Measurements from ENCODE around the gene RRP1. TPM values are rescaled to one million over a fixed set of nuclear protein-coding genes. Genes with fewer than 3 reads are reported as not detected.

RRP1 gene
- total and polyA plus RNA-seq, 9 of the 15 experiments (the other 6 are each of a cell fraction or from before 2014, with no cell fraction given) = 0.89 to 105 (median 51.6) TPM

DNA sequence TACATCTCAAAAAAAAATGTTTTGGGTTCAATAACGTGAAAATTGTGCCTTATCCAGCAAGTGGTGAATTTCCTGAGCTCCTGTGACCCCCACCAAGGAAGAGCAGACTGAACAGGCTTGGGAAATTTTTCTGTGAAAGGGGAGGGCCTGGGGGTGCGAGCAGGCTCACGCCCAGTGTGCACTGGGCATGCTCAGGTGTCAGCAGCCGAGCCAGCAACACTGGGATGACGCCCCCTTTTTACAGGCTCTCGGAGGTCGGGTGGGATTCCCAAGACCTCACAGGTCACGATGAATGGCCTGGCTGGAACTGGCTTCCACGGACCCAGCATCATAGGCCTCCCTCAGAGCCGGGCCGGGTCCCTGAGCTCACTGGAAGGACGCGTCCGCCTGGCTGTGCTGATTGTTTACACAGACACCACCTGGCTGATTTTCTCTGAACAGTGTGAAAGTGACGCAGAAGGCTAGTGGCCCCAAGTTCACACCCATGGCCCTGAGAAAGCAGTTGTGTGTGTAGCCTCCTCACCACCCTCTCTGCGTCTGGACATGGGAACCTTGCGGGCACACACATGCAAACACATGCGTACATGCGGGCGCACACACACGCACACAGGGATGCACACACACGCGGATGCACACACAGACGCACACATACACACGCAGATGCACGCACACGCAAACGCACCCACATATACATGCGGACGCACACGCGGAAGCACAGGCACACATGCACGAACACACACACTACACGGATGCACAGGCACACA, 22.5 kb upstream of the RRP1 start:
- Histone ChIP-seq H3K27me3 (ENCODE audit: control insufficient read depth in 2 of 2, insufficient read depth in 2 of 2, low read length in 2 of 2) (no peaks in the 10 kb centered on the region), H4K20me1 (replicated peaks; ENCODE audit: control insufficient read depth, insufficient read depth, low read length) (no peaks in the 10 kb centered on the region), H3K9me1 (ENCODE audit: control insufficient read depth, insufficient read depth, low read length) (peaks cover 8% of the 10 kb centered on the region), H3K4me2 (ENCODE audit: insufficient read depth, low read length) (peak overlapping the region; percentile 6; the same call in 1 of the 2 replicates), H3K4me1 (replicated peaks in 1 of 2; ENCODE audit: control insufficient read depth in 2 of 2, insufficient read depth in 2 of 2, low read length in 2 of 2) (peaks cover 25 to 53% of the 10 kb centered on the region in 2 experiments), H3K9me3 (replicated peaks; ENCODE audit: control insufficient read depth, insufficient read depth, low read depth, low read length) (no peaks in the 10 kb centered on the region), H3K79me2 (ENCODE audit: control insufficient read depth, insufficient read depth, low read length) (no peaks in the 10 kb centered on the region), H3K9ac (ENCODE audit: insufficient read depth in 1 of 2, low read depth in 2 of 2, low read length in 2 of 2) (peak overlapping the region; percentile 76 to 87; a peak in 3 of 4 replicates), H3K27ac (ENCODE audit: extremely low read depth, low read depth, low read length) (peak overlapping the region; percentile 91), H3K36me3 (ENCODE audit: control insufficient read depth, insufficient read depth, low read length) (peaks cover 23% of the 10 kb centered on the region; the same call in 2 of the 3 replicates), H3K4me3 (no peak overlapping the region), H2AFZ (ENCODE audit: low read depth, low read length) (peak overlapping the region; percentile 94)
- in situ Hi-C loops (cut with MboI) (no loop called here), intact Hi-C loops (cut with micrococcal nuclease) (no loop called here)
- DNase-seq (ENCODE audit: extremely low read depth in 1 of 4, low spot score in 3 of 4) = no peak
- CTCF ChIA-PET (ENCODE audit: low intra/inter-chr PET ratio) = no interaction called here
- WGBS (ENCODE audit: insufficient coverage, low coverage, missing lambda C conversion rate) = 82% methylated on average over 34 of the region's 34 CpGs
- POLR2A ChIA-PET = interaction anchor here (0.6 to 1.2 kb wide), 7 partner anchors 11 to 290 kb away, joined by 3 to 4 read pairs (median 3); no protein-coding TSS in a partner anchor
- FAIRE-seq = no peak
- no TSS peak for BruUV-seq (replicated peaks)
- no peak for ATAC-seq
- TF ChIP-seq, protein P1, sequence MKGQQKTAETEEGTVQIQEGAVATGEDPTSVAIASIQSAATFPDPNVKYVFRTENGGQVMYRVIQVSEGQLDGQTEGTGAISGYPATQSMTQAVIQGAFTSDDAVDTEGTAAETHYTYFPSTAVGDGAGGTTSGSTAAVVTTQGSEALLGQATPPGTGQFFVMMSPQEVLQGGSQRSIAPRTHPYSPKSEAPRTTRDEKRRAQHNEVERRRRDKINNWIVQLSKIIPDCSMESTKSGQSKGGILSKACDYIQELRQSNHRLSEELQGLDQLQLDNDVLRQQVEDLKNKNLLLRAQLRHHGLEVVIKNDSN (CRISPR knock-in tag; IDR thresholded peaks at IDR 0.05) = peak; percentile 10; the same call in 1 of the 2 replicates
- TF ChIP-seq SAFB2 (IDR thresholded peaks at IDR 0.05; ENCODE audit: borderline replicate concordance, low read depth, low read length, severe bottlenecking) (no peak), TARDBP (IDR thresholded peaks at IDR 0.05) (no peak), MXI1 (IDR thresholded peaks at IDR 0.05; ENCODE audit: low read depth, low read length) (no peak), HNRNPLL (IDR thresholded peaks at IDR 0.05; ENCODE audit: low read depth, low read length, poor library complexity, severe bottlenecking) (peak; percentile 20), ESRRA (IDR thresholded peaks at IDR 0.05; ENCODE audit: borderline replicate concordance, low read depth) (no peak; the same call in 1 of the 2 replicates), PCBP1 (IDR thresholded peaks at IDR 0.05; ENCODE audit: low read depth, low read length, poor library complexity, severe bottlenecking) (peak; percentile 2), THRAP3 (IDR thresholded peaks at IDR 0.05; ENCODE audit: borderline replicate concordance) (0 out of 2 replicates have a peak, but pooled peaks have one; percentile 24)
- TF ChIP-seq, protein P2, sequence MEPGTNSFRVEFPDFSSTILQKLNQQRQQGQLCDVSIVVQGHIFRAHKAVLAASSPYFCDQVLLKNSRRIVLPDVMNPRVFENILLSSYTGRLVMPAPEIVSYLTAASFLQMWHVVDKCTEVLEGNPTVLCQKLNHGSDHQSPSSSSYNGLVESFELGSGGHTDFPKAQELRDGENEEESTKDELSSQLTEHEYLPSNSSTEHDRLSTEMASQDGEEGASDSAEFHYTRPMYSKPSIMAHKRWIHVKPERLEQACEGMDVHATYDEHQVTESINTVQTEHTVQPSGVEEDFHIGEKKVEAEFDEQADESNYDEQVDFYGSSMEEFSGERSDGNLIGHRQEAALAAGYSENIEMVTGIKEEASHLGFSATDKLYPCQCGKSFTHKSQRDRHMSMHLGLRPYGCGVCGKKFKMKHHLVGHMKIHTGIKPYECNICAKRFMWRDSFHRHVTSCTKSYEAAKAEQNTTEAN (CRISPR knock-in tag; IDR thresholded peaks at IDR 0.05) = peak; percentile 21; the same call in 1 of the 2 replicates
- TF ChIP-seq, protein P3, sequence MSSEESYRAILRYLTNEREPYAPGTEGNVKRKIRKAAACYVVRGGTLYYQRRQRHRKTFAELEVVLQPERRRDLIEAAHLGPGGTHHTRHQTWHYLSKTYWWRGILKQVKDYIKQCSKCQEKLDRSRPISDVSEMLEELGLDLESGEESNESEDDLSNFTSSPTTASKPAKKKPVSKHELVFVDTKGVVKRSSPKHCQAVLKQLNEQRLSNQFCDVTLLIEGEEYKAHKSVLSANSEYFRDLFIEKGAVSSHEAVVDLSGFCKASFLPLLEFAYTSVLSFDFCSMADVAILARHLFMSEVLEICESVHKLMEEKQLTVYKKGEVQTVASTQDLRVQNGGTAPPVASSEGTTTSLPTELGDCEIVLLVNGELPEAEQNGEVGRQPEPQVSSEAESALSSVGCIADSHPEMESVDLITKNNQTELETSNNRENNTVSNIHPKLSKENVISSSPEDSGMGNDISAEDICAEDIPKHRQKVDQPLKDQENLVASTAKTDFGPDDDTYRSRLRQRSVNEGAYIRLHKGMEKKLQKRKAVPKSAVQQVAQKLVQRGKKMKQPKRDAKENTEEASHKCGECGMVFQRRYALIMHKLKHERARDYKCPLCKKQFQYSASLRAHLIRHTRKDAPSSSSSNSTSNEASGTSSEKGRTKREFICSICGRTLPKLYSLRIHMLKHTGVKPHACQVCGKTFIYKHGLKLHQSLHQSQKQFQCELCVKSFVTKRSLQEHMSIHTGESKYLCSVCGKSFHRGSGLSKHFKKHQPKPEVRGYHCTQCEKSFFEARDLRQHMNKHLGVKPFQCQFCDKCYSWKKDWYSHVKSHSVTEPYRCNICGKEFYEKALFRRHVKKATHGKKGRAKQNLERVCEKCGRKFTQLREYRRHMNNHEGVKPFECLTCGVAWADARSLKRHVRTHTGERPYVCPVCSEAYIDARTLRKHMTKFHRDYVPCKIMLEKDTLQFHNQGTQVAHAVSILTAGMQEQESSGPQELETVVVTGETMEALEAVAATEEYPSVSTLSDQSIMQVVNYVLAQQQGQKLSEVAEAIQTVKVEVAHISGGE (CRISPR knock-in tag; IDR thresholded peaks at IDR 0.05) = no peak
- TF ChIP-seq, protein P4, sequence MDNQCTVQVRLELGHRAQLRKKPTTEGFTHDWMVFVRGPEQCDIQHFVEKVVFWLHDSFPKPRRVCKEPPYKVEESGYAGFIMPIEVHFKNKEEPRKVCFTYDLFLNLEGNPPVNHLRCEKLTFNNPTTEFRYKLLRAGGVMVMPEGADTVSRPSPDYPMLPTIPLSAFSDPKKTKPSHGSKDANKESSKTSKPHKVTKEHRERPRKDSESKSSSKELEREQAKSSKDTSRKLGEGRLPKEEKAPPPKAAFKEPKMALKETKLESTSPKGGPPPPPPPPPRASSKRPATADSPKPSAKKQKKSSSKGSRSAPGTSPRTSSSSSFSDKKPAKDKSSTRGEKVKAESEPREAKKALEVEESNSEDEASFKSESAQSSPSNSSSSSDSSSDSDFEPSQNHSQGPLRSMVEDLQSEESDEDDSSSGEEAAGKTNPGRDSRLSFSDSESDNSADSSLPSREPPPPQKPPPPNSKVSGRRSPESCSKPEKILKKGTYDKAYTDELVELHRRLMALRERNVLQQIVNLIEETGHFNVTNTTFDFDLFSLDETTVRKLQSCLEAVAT (IDR thresholded peaks at IDR 0.05) = peak; percentile 33 to 76; a peak in 2 of 4 replicates

All from K562 (cell line).